IMR-90 (cell line): Measurements from ENCODE around the gene PLEKHB2. TPM values are rescaled to one million over a fixed set of nuclear protein-coding genes. Genes with fewer than 3 reads are reported as not detected.

Experiments used
- ATAC-seq: fragments of 200-7000 bp; cut with Tn5 transposase; 2 replicates; pipeline ENCODE4 v1.9.1; 2020; ENCODE audit warnings: low read depth, mild to moderate bottlenecking, moderate library complexity
- BruUV-seq: library from RNA; stranded (reverse); fragments of 400-500 nt; replicated peaks from 2 replicates; lab custom pipeline; 2021; lab: Mats Ljungman, UMichigan
- CTCF ChIA-PET: fragments of 300-600 bp; formaldehyde crosslinking; extraction: SDS; loops from one replicate; lab custom pipeline; 2021; ENCODE audit warnings: antibody characterized with exemption; lab: Yijun Ruan, JAX
- POLR2A ChIA-PET: fragments of 300-600 bp; sonication (Branson Sonifier 250); formaldehyde crosslinking; loops from one replicate; lab custom pipeline; 2022; ENCODE audit warnings: antibody characterized with exemption; ENCODE audit not compliant: unreplicated experiment; lab: Charles Lee
- DNase-seq: peaks from one replicate; pipeline ENCODE4 v3.0.0; 2013
- H2AFZ ChIP-seq: replicated peaks from 2 replicates; pipeline ENCODE3; 2013; ENCODE audit warnings: low read length, mild to moderate bottlenecking; ENCODE audit not compliant: poor library complexity
- H2AK5ac ChIP-seq: 2 replicates; pipeline ENCODE4 v1.6.1; 2013; ENCODE audit warnings: low read depth, low read length, inconsistent platforms
- H2AK9ac ChIP-seq: replicated peaks from 2 replicates; pipeline ENCODE3; 2013; ENCODE audit warnings: mild to moderate bottlenecking, low read depth, low read length, moderate library complexity; ENCODE audit not compliant: poor library complexity
- H2BK120ac ChIP-seq: 2 replicates; pipeline ENCODE4 v1.6.1; 2013; ENCODE audit warnings: low read depth, low read length, inconsistent platforms
- H2BK15ac ChIP-seq: 3 replicates; pipeline ENCODE4 v1.6.1; 2013; ENCODE audit warnings: low read depth, low read length, inconsistent platforms
- H2BK20ac ChIP-seq: 2 replicates; pipeline ENCODE4 v1.6.1; 2013; ENCODE audit warnings: low read depth, mild to moderate bottlenecking, inconsistent platforms, low read length, moderate library complexity
- H2BK5ac ChIP-seq: 2 replicates; pipeline ENCODE4 v1.6.1; 2013; ENCODE audit warnings: mild to moderate bottlenecking, low read depth, low read length, inconsistent platforms; ENCODE audit not compliant: poor library complexity, severe bottlenecking
- H3K14ac ChIP-seq: replicated peaks from 2 replicates; pipeline ENCODE4 v1.6.1; 2013; ENCODE audit warnings: low read depth, low read length, inconsistent platforms
- H3K18ac ChIP-seq: 2 replicates; pipeline ENCODE4 v1.6.1; 2013; ENCODE audit warnings: low read depth, low read length, control low read depth
- H3K23ac ChIP-seq: 2 replicates; pipeline ENCODE4 v1.6.1; 2013; ENCODE audit warnings: low read depth, low read length, inconsistent platforms
- H3K27ac ChIP-seq: 2 replicates; pipeline ENCODE4 v1.5.1; 2013; ENCODE audit warnings: mild to moderate bottlenecking, control low read depth, low read length; ENCODE audit not compliant: insufficient read depth
- H3K27me3 ChIP-seq: 2 replicates; pipeline ENCODE4 v1.6.1; 2013; ENCODE audit warnings: low read length; ENCODE audit not compliant: control insufficient read depth, insufficient read depth
- H3K36me3 ChIP-seq: 2 replicates; pipeline ENCODE4 v1.6.1; 2013; ENCODE audit warnings: low read length, mixed read lengths; ENCODE audit not compliant: control insufficient read depth, insufficient read depth
- H3K4ac ChIP-seq: 2 replicates; pipeline ENCODE4 v1.6.1; 2013; ENCODE audit warnings: low read depth, low read length, inconsistent platforms
- H3K4me1 ChIP-seq: 2 replicates; pipeline ENCODE4 v1.6.1; 2013; ENCODE audit warnings: low read length, mixed read lengths; ENCODE audit not compliant: control insufficient read depth, insufficient read depth
- H3K4me2 ChIP-seq: 2 replicates; pipeline ENCODE4 v1.6.1; 2013; ENCODE audit warnings: low read depth, mild to moderate bottlenecking, control low read depth, low read length, moderate library complexity
- H3K4me3 ChIP-seq: 2 replicates; pipeline ENCODE4 v1.5.1; 2013; ENCODE audit warnings: low read depth, mild to moderate bottlenecking, control low read depth, low read length, moderate library complexity; ENCODE audit not compliant: insufficient read depth
- H3K56ac ChIP-seq: 2 replicates; pipeline ENCODE4 v1.6.1; 2013; ENCODE audit warnings: low read length, inconsistent platforms; ENCODE audit not compliant: insufficient read depth; ENCODE audit errors: extremely low read depth
- H3K79me1 ChIP-seq, 2 experiments: 2 replicates each; pipeline ENCODE4 v1.6.1; 2013; ENCODE audit warnings: low read length in 2 of 2, inconsistent platforms in 1 of 2, low read depth in 1 of 2
- H3K9ac ChIP-seq: 2 replicates; pipeline ENCODE4 v1.6.1; 2013; ENCODE audit warnings: low read depth, low read length, control low read depth
- H3K9me1 ChIP-seq: 2 replicates; pipeline ENCODE4 v1.6.1; 2013; ENCODE audit warnings: low read length, inconsistent platforms; ENCODE audit not compliant: insufficient read depth
- H3K9me3 ChIP-seq: 2 replicates; pipeline ENCODE4 v1.6.1; 2013; ENCODE audit warnings: low read length; ENCODE audit not compliant: control insufficient read depth, insufficient read depth
- H4K20me1 ChIP-seq: 2 replicates; pipeline ENCODE4 v1.6.1; 2013; ENCODE audit warnings: low read length, inconsistent platforms; ENCODE audit not compliant: insufficient read depth
- H4K5ac ChIP-seq: 2 replicates; pipeline ENCODE4 v1.6.1; 2013; ENCODE audit warnings: mild to moderate bottlenecking, low read depth, low read length, control low read depth
- H4K8ac ChIP-seq, 2 experiments: 2 replicates each; pipeline ENCODE4 v1.6.1; 2013; ENCODE audit warnings: low read depth in 2 of 2, low read length in 2 of 2, control low read depth in 1 of 2, inconsistent platforms in 1 of 2
- H4K91ac ChIP-seq: 2 replicates; pipeline ENCODE4 v1.6.1; 2013; ENCODE audit warnings: low read depth, low read length, inconsistent platforms; ENCODE audit not compliant: insufficient read depth
- CEBPB ChIP-seq: IDR thresholded peaks from 2 replicates; pipeline ENCODE4 v1.6.1; 2012; ENCODE audit warnings: low read depth, low read length, improper control_type of control experiment
- FOS ChIP-seq: fragments of 150-350 bp; IDR thresholded peaks from 2 replicates; pipeline ENCODE4 v1.6.1; 2016; ENCODE audit warnings: low read depth, low read length
- MAFK ChIP-seq: IDR thresholded peaks from 2 replicates; pipeline ENCODE4 v1.6.1; 2012; ENCODE audit warnings: low read depth, low read length, improper control_type of control experiment
- MAZ ChIP-seq: IDR thresholded peaks from 2 replicates; pipeline ENCODE4 v1.6.1; 2012; ENCODE audit warnings: low read depth, mild to moderate bottlenecking, low read length, improper control_type of control experiment, moderate library complexity, borderline replicate concordance
- RCOR1 ChIP-seq: IDR thresholded peaks from 2 replicates; pipeline ENCODE4 v1.6.1; 2012; ENCODE audit warnings: mild to moderate bottlenecking, low read length, improper control_type of control experiment; ENCODE audit not compliant: insufficient replicate concordance
- USF2 ChIP-seq: fragments of 150-350 bp; IDR thresholded peaks from 2 replicates; pipeline ENCODE4 v1.6.1; 2017; ENCODE audit warnings: mild to moderate bottlenecking, antibody characterized with exemption, low read length, low read depth
- WGBS, 2 experiments: methylation state at CpG; one replicate each; pipeline versions ENCODE4 v1.1.5 to v1.1.7; 2013; ENCODE audit warnings: missing lambda C conversion rate in 2 of 2; ENCODE audit not compliant: insufficient read length in 1 of 2; ENCODE audit errors: extremely low coverage in 2 of 2; 5-methylcytosine and 5-hydroxymethylcytosine counted together
- dilution Hi-C: fragments of 300-500 bp; cut with HindIII; formaldehyde crosslinking; loops from one replicate; pipeline ENCODE4 v1.14.3; 2018; ENCODE audit warnings: low sequenced_read_pairs; ENCODE audit not compliant: unreplicated experiment
- in situ Hi-C: fragments of 300-500 bp; cut with MboI; formaldehyde crosslinking; loops from 3 replicates; pipeline ENCODE4 v1.14.3; 2019; ENCODE audit warnings: low sequenced_read_pairs, inconsistent platforms, mixed read lengths
- intact Hi-C: fragments of 100-400 bp; cut with micrococcal nuclease; formaldehyde crosslinking; loops from 2 replicates; pipeline ENCODE4 v1.10.0; 2022
- polyA plus RNA-seq, 3 experiments: library from polyadenylated mRNA; depleted of rRNA; stranded (reverse); fragments of >200 nt; gene quantifications; 2 replicates each; pipeline ENCODE4 v1.2.3, GENCODE V29; 2012; ENCODE audit warnings: low replicate concordance in 1 of 3
- total RNA-seq: library from RNA; depleted of rRNA; stranded (reverse); fragments of >200 nt; gene quantifications from 2 replicates; pipeline ENCODE4 v1.2.3, GENCODE V29; 2012
- TF ChIP-seq, protein P1 (sequence below): fragments of 150-350 bp; IDR thresholded peaks from 2 replicates; pipeline ENCODE4 v1.6.1; 2016; ENCODE audit warnings: low read depth, mild to moderate bottlenecking, low read length, moderate library complexity, borderline replicate concordance

Gene PLEKHB2
- total and polyA plus RNA-seq, 2 of the 4 experiments (the other 2 are of a cell fraction), result 62.9 to 82.1 TPM

DNA sequence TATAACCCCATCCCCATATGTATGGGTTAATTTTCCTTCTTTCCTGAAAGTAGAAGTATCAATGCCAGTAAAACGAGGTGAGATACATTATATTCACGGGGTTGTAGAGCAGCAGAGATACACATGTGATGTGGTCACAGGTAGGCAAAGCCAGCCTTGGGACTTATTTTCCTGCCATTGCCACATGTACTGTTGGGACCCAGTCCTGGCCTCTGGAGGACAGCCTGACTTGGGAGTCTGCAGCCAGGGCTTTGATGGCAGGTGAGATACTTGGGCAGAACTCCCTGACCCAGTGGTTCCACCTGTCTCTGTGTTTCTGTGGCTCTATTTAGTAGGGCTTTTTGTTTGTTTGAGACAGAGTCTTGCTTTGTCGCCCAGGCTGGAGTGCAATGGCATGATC is 18.1 kb downstream of the PLEKHB2 start:
- H3K14ac ChIP-seq, result no peak overlapping the region
- POLR2A ChIA-PET, result no interaction called here
- H3K79me1 ChIP-seq, result peaks cover 33 to 57% of the 10 kb centered on the region in 2 experiments
- no peak overlapping the region for H4K5ac ChIP-seq
- no peaks in the 10 kb centered on the region for H3K4me1 ChIP-seq
- no peaks in the 10 kb centered on the region for H3K9me3 ChIP-seq
- H2BK5ac ChIP-seq, result no peak overlapping the region
- H3K4me2 ChIP-seq, result no peak overlapping the region
- TF ChIP-seq FOS (no peak), USF2 (no peak), RCOR1 (no peak), MAFK (no peak), CEBPB (no peak), MAZ (no peak)
- TF ChIP-seq, protein P1, sequence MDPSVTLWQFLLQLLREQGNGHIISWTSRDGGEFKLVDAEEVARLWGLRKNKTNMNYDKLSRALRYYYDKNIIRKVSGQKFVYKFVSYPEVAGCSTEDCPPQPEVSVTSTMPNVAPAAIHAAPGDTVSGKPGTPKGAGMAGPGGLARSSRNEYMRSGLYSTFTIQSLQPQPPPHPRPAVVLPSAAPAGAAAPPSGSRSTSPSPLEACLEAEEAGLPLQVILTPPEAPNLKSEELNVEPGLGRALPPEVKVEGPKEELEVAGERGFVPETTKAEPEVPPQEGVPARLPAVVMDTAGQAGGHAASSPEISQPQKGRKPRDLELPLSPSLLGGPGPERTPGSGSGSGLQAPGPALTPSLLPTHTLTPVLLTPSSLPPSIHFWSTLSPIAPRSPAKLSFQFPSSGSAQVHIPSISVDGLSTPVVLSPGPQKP, result no peak
- no peak for ATAC-seq
- peaks cover 21% of the 10 kb centered on the region for H4K20me1 ChIP-seq
- no TSS peak for BruUV-seq
- no peak overlapping the region for H2AFZ ChIP-seq
- in situ Hi-C loops, result loop anchor here (25.0 kb wide), 2 partner anchors 389 to 761 kb away; partner anchors contain the start of gene PTPN18
- H2BK20ac ChIP-seq, result no peak overlapping the region
- H3K27ac ChIP-seq, result no peak overlapping the region
- dilution Hi-C loops, result no loop called here
- H3K4ac ChIP-seq, result no peak overlapping the region
- CTCF ChIA-PET, result no interaction called here
- no peak overlapping the region for H4K8ac ChIP-seq
- H3K9me1 ChIP-seq, result peaks cover 9% of the 10 kb centered on the region; the same call in 1 of the 2 replicates
- DNase-seq, result no peak
- no peak overlapping the region for H3K4me3 ChIP-seq
- H2AK9ac ChIP-seq, result no peak overlapping the region
- H3K18ac ChIP-seq, result no peak overlapping the region
- no peak overlapping the region for H3K56ac ChIP-seq
- no peak overlapping the region for H4K91ac ChIP-seq
- whole genome bisulfite sequencing, 2 experiments, result 94% methylated on average over 2 of the region's 3 CpGs; no CpG with 5 or more reads in 1 of the 2 experiments
- no peak overlapping the region for H2BK120ac ChIP-seq
- no peaks in the 10 kb centered on the region for H3K27me3 ChIP-seq
- no peak overlapping the region for H3K23ac ChIP-seq
- H2BK15ac ChIP-seq, result no peak overlapping the region
- intact Hi-C loops, result no loop called here
- no peak overlapping the region for H3K9ac ChIP-seq
- peaks cover 30% of the 10 kb centered on the region for H3K36me3 ChIP-seq
- no peak overlapping the region for H2AK5ac ChIP-seq
